22Rv1 (cell line): ENCODE results near the gene UNC5B.

Source experiments
- ZFX ChIP-seq: fragments of 450-650 bp; IDR thresholded peaks from 2 replicates; pipeline ENCODE4 v1.6.1; 2017; ENCODE audit warnings: antibody characterized with exemption, borderline replicate concordance
- TF ChIP-seq, protein P1 (sequence below): fragments of 450-650 bp; IDR thresholded peaks from 2 replicates; pipeline ENCODE4 v1.5.1; 2017; ENCODE audit warnings: mild to moderate bottlenecking

- TF ChIP-seq, protein P1, sequence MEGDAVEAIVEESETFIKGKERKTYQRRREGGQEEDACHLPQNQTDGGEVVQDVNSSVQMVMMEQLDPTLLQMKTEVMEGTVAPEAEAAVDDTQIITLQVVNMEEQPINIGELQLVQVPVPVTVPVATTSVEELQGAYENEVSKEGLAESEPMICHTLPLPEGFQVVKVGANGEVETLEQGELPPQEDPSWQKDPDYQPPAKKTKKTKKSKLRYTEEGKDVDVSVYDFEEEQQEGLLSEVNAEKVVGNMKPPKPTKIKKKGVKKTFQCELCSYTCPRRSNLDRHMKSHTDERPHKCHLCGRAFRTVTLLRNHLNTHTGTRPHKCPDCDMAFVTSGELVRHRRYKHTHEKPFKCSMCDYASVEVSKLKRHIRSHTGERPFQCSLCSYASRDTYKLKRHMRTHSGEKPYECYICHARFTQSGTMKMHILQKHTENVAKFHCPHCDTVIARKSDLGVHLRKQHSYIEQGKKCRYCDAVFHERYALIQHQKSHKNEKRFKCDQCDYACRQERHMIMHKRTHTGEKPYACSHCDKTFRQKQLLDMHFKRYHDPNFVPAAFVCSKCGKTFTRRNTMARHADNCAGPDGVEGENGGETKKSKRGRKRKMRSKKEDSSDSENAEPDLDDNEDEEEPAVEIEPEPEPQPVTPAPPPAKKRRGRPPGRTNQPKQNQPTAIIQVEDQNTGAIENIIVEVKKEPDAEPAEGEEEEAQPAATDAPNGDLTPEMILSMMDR: no peak
- TF ChIP-seq ZFX: no peak
Observed at GRCh38 chr10:71184421-71184820, 27.9 kb upstream of the UNC5B start.
